ENCODE results near the gene LPP. TPM values are rescaled to one million over a fixed set of nuclear protein-coding genes. Genes with fewer than 3 reads are reported as not detected.
A peak's percentile ranks its signal among the peaks of the same experiment; 100 is the strongest.

The LPP gene
- total and polyA plus RNA-seq, 5 donors from 2014 or later = 14.5 to 102 (median 21.7) TPM

DNA sequence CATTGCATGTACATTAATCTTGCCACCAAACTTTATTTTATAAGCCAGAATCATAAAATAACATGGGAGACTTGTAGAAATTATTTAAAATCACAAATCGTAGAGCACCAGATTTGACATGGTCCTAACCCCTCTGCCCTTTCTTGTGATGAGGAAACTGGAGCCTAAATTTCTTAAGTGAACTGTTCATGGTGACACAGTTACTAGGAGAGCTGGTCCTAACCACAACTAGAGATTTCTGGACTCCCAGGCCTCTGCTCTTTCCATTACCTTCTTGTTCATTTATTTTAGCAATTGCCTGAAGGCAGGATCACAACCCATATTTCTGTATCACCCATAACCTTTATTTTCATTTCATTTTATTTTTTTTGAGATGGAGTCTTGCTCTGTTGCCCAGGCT, 352.5 kb downstream of the LPP start:
- no peaks in the 10 kb centered on the region for H3K27me3 ChIP-seq (ENCODE audit: control insufficient read depth, insufficient read depth, low read length)
- H3K36me3 ChIP-seq (ENCODE audit: control insufficient read depth, insufficient read depth, low read length) = no peaks in the 10 kb centered on the region
- no peak overlapping the region for H3K4me3 ChIP-seq (ENCODE audit: low read depth, low read length)
- Mint-ChIP-seq H3K4me1 (peaks cover 7 to 33% (median 16%) of the 10 kb centered on the region in 4 donors), H3K27ac (no peak overlapping the region), H3K4me3 (no peak overlapping the region), H3K36me3 (peaks cover 36% of the 10 kb centered on the region), H3K27me3 (no peaks in the 10 kb centered on the region), H3K9me3 (peaks cover 0 to 25% (median 13%) of the 10 kb centered on the region in 7 donors)
- no peak overlapping the region for H3K27ac ChIP-seq (ENCODE audit: insufficient read depth, low read length, poor library complexity, severe bottlenecking)
- H3K4me1 ChIP-seq (ENCODE audit: control insufficient read depth, insufficient read depth, low read length, poor library complexity, severe bottlenecking) = no peaks in the 10 kb centered on the region
- peaks cover 11 to 18% of the 10 kb centered on the region in 2 experiments for H3K9me3 ChIP-seq (ENCODE audit: control insufficient read depth in 2 of 2, low read length in 2 of 2)
- ATAC-seq (ENCODE audit: low read depth in 2 of 2) (no peak), DNase-seq (no peak)

DNA sequence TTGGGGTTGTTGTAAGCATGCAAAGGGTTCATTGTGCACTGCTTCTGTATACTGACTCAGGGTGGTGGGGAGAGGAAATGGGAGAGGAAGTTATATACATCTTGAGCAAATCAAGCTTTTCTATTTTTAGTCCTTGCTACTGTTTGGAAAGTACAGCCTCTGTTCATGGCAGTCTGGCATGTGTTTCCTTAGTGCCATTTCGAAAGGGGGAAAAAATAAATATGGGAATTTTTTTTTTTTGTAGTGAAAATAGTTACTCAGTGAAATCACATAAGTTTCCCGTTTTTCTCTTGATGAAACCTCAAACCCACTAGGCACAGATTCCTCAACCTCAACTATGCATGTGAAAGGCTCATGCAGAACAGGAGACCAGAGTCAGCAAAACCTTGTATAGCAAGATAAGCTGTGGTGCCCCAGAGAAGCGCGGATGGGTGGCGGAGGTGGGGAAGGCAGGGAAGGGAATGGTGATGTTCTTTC, 353.3 kb downstream of the LPP start:
- no peaks in the 10 kb centered on the region for H3K27me3 Mint-ChIP-seq
- Histone ChIP-seq H3K4me1 (ENCODE audit: control insufficient read depth, insufficient read depth, low read length, poor library complexity, severe bottlenecking) (no peaks in the 10 kb centered on the region), H3K27me3 (ENCODE audit: control insufficient read depth, insufficient read depth, low read length) (no peaks in the 10 kb centered on the region), H3K9me3 (ENCODE audit: control insufficient read depth in 2 of 2, low read length in 2 of 2) (peaks cover 11 to 15% of the 10 kb centered on the region in 2 experiments), H3K4me3 (ENCODE audit: low read depth, low read length) (no peak overlapping the region), H3K27ac (ENCODE audit: insufficient read depth, low read length, poor library complexity, severe bottlenecking) (no peak overlapping the region), H3K36me3 (ENCODE audit: control insufficient read depth, insufficient read depth, low read length) (no peaks in the 10 kb centered on the region)
- H3K4me1 Mint-ChIP-seq = peaks cover 7 to 34% (median 18%) of the 10 kb centered on the region in 4 donors
- H3K9me3 Mint-ChIP-seq = peaks cover 0 to 21% (median 10%) of the 10 kb centered on the region in 7 donors
- no peak overlapping the region for H3K27ac Mint-ChIP-seq
- peak in 1 of 2 donors; percentile 37 for ATAC-seq (ENCODE audit: low read depth in 2 of 2)
- peaks cover 37% of the 10 kb centered on the region for H3K36me3 Mint-ChIP-seq
- DNase-seq = peak in 1 of 3 donors; percentile 8
- H3K4me3 Mint-ChIP-seq = no peak overlapping the region

DNA sequence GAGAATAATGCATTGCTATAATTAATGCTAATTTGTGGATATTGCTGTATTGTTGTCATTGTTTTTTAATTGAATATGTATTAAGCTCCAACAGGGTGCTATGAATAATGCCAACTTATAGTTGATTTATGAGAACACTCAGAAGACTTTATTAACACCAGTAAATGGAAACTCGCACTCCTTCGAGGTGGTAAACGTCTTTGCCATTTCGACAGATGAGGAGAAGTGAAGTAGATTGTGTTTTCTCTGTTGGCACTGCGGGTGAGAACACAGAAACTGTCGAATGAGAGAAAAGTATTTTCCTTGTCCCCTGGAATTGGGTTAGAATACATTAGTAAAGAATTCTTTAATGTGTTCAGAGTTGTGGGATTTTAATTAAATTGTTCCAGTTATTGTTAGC, 354.5 kb downstream of the LPP start:
- Histone ChIP-seq H3K27ac (ENCODE audit: insufficient read depth, low read length, poor library complexity, severe bottlenecking) (no peak overlapping the region), H3K27me3 (ENCODE audit: control insufficient read depth, insufficient read depth, low read length) (no peaks in the 10 kb centered on the region), H3K9me3 (ENCODE audit: control insufficient read depth in 2 of 2, low read length in 2 of 2) (peaks cover 9 to 10% of the 10 kb centered on the region in 2 experiments), H3K36me3 (ENCODE audit: control insufficient read depth, insufficient read depth, low read length) (no peaks in the 10 kb centered on the region), H3K4me1 (ENCODE audit: control insufficient read depth, insufficient read depth, low read length, poor library complexity, severe bottlenecking) (no peaks in the 10 kb centered on the region), H3K4me3 (ENCODE audit: low read depth, low read length) (no peak overlapping the region)
- Mint-ChIP-seq H3K27me3 (no peaks in the 10 kb centered on the region), H3K9me3 (peaks cover 0 to 19% (median 9%) of the 10 kb centered on the region in 7 donors), H3K4me3 (no peak overlapping the region), H3K36me3 (peaks cover 33% of the 10 kb centered on the region), H3K27ac (no peak overlapping the region), H3K4me1 (peaks cover 7 to 32% (median 19%) of the 10 kb centered on the region in 4 donors)
- DNase-seq (no peak), ATAC-seq (ENCODE audit: low read depth in 2 of 2) (no peak)

DNA sequence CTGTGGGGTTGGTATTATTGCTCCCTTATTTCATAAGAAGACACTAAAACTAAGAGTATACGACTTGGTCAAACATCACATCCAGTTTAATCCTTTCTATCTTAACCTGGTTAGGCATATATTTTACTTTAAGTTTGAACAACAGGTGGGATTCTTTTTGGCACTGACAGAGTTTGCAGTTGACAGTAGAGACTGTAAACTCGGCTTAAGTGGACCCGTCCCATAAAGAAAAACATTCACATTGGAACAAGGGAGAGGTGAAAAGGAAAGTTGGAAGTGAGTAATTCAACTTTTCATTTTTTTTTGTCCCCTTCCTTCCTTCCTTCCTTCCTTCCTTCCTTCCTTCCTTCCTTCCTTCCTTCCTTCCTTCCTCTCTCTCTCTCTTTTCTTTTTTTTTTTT, 355.4 kb downstream of the LPP start:
- no peak overlapping the region for H3K27ac ChIP-seq (ENCODE audit: insufficient read depth, low read length, poor library complexity, severe bottlenecking)
- H3K36me3 Mint-ChIP-seq = peaks cover 25% of the 10 kb centered on the region
- H3K4me3 ChIP-seq (ENCODE audit: low read depth, low read length) = no peak overlapping the region
- no peaks in the 10 kb centered on the region for H3K27me3 ChIP-seq (ENCODE audit: control insufficient read depth, insufficient read depth, low read length)
- H3K4me1 ChIP-seq (ENCODE audit: control insufficient read depth, insufficient read depth, low read length, poor library complexity, severe bottlenecking) = no peaks in the 10 kb centered on the region
- H3K4me3 Mint-ChIP-seq = no peak overlapping the region
- no peaks in the 10 kb centered on the region for H3K27me3 Mint-ChIP-seq
- peaks cover 7 to 26% (median 20%) of the 10 kb centered on the region in 4 donors for H3K4me1 Mint-ChIP-seq
- peaks cover 0 to 10% (median 3%) of the 10 kb centered on the region in 7 donors for H3K9me3 Mint-ChIP-seq
- DNase-seq (no peak), ATAC-seq (ENCODE audit: low read depth in 2 of 2) (no peak)
- H3K27ac Mint-ChIP-seq = no peak overlapping the region
- no peaks in the 10 kb centered on the region for H3K36me3 ChIP-seq (ENCODE audit: control insufficient read depth, insufficient read depth, low read length)
- H3K9me3 ChIP-seq (ENCODE audit: control insufficient read depth in 2 of 2, low read length in 2 of 2) = peaks cover under 1 to 2% of the 10 kb centered on the region in 2 experiments

DNA sequence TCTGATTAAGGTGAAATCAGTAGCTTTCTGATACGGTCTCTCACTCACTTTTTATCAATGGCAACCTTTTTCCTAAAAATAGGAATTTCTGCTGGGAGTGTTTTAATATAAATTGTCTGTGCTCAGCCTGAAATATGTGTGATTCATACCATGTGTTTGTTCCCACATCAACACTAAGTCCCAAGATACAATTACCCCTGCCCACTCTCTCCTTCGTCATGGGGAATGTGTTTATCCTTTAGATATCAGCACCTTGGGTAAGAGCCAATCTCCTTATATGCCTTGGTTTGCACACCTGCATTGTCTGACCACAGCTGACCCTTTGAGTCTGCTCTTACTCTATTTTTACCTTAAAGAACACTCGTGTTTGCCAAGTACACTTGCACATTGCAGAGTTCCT, 356.4 kb downstream of the LPP start:
- H3K36me3 ChIP-seq (ENCODE audit: control insufficient read depth, insufficient read depth, low read length) = no peaks in the 10 kb centered on the region
- Mint-ChIP-seq H3K4me1 (peaks cover 7 to 24% (median 19%) of the 10 kb centered on the region in 4 donors), H3K4me3 (no peak overlapping the region), H3K27ac (no peak overlapping the region), H3K9me3 (peaks cover 0 to 6% (median under 1%) of the 10 kb centered on the region in 7 donors), H3K36me3 (peaks cover 21% of the 10 kb centered on the region), H3K27me3 (no peaks in the 10 kb centered on the region)
- no peak overlapping the region for H3K27ac ChIP-seq (ENCODE audit: insufficient read depth, low read length, poor library complexity, severe bottlenecking)
- no peak for ATAC-seq (ENCODE audit: low read depth in 2 of 2)
- H3K4me1 ChIP-seq (ENCODE audit: control insufficient read depth, insufficient read depth, low read length, poor library complexity, severe bottlenecking) = no peaks in the 10 kb centered on the region
- H3K4me3 ChIP-seq (ENCODE audit: low read depth, low read length) = no peak overlapping the region
- H3K9me3 ChIP-seq (ENCODE audit: control insufficient read depth in 2 of 2, low read length in 2 of 2) = no peaks in the 10 kb centered on the region
- no peak for DNase-seq
- H3K27me3 ChIP-seq (ENCODE audit: control insufficient read depth, insufficient read depth, low read length) = no peaks in the 10 kb centered on the region

DNA sequence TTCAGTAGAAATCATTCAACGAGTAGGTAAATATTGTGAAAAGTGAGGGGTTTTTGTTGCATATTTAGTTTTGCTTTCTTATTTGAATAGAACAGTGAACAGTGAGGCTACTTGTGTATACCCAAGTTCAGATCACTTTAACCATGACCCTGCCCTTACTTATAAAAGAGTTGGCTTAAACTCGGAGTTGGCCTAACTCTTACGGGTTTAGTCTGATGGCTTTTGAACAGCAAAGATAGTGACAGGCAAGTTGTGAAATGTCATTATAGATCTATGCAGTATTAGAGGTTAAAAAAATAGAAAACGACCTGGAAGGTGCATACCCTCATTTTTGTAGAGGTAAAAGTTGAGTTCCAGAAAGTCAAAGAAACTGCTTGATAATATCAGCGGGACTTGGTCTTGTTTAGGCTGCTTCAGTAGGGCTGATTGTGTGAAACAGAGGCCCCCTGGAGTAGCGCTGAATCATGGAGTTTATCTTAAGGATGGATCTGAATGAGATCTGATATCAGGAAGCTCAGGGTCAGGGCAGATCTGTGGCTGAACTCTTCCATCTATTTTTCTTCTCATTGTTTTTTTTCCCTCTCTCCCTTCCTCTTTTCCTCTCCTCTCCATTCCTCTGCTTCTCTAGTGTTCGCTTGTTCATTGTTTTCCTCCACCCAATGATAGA, 359.8 kb downstream of the LPP start:
- DNase-seq = no peak
- Histone ChIP-seq H3K9me3 (ENCODE audit: control insufficient read depth in 2 of 2, low read length in 2 of 2) (no peaks in the 10 kb centered on the region), H3K27ac (ENCODE audit: insufficient read depth, low read length, poor library complexity, severe bottlenecking) (no peak overlapping the region), H3K36me3 (ENCODE audit: control insufficient read depth, insufficient read depth, low read length) (no peaks in the 10 kb centered on the region), H3K4me3 (ENCODE audit: low read depth, low read length) (no peak overlapping the region), H3K4me1 (ENCODE audit: control insufficient read depth, insufficient read depth, low read length, poor library complexity, severe bottlenecking) (no peaks in the 10 kb centered on the region), H3K27me3 (ENCODE audit: control insufficient read depth, insufficient read depth, low read length) (no peaks in the 10 kb centered on the region)
- Mint-ChIP-seq H3K36me3 (peaks cover 17% of the 10 kb centered on the region), H3K9me3 (no peaks in the 10 kb centered on the region), H3K4me3 (no peak overlapping the region), H3K4me1 (peaks cover 4 to 13% (median 8%) of the 10 kb centered on the region in 4 donors), H3K27ac (no peak overlapping the region), H3K27me3 (no peaks in the 10 kb centered on the region)
- ATAC-seq (ENCODE audit: low read depth in 2 of 2) = no peak

DNA sequence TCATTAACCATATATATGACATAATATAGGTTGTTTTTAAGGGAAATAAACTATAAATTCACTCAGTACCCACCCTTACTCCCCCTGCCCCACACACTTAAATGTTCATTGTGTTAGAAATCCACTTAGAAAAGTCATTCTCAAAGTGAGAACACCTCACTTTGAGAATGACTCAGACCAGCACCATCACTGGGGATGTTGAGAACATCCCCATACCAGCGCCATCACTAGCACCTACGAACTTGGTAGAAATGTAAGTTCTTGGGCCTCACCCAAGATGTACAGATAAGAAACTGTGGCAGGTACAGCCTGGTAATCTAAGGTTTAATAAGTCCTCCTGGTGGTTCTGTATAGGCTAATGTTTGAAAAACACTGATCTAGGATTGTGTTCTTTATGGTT, 362.6 kb downstream of the LPP start:
- Histone ChIP-seq H3K9me3 (ENCODE audit: control insufficient read depth in 2 of 2, low read length in 2 of 2) (no peaks in the 10 kb centered on the region), H3K27me3 (ENCODE audit: control insufficient read depth, insufficient read depth, low read length) (no peaks in the 10 kb centered on the region), H3K27ac (ENCODE audit: insufficient read depth, low read length, poor library complexity, severe bottlenecking) (no peak overlapping the region), H3K36me3 (ENCODE audit: control insufficient read depth, insufficient read depth, low read length) (no peaks in the 10 kb centered on the region), H3K4me1 (ENCODE audit: control insufficient read depth, insufficient read depth, low read length, poor library complexity, severe bottlenecking) (no peaks in the 10 kb centered on the region), H3K4me3 (ENCODE audit: low read depth, low read length) (no peak overlapping the region)
- H3K27me3 Mint-ChIP-seq = no peaks in the 10 kb centered on the region
- no peak overlapping the region for H3K4me3 Mint-ChIP-seq
- peak in 1 of 3 donors; percentile 36 for DNase-seq
- peak overlapping the region in 1 of 3 donors; percentile 68 for H3K27ac Mint-ChIP-seq
- H3K4me1 Mint-ChIP-seq = peaks cover 4 to 18% (median 5%) of the 10 kb centered on the region in 4 donors
- H3K36me3 Mint-ChIP-seq = peaks cover 9% of the 10 kb centered on the region
- H3K9me3 Mint-ChIP-seq = no peaks in the 10 kb centered on the region
- no peak for ATAC-seq (ENCODE audit: low read depth in 2 of 2)

DNA sequence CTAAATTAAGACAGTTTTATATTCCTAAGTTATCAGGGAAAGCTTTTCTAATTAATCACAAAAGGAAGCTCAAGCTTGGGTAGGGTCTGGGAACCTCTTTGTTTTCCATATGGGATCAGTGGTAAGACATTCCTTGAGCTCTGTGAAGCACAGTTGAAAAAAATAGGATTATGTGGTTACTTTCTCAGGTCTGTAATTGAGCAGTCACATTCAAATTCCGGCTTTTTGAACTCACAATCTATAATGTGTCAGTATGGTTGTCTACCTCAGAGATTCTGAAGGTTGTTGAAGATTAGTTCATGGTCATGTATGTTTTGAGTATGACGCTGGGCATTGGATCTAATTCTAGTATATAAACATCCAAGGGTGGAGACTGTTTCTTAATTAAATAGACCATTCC, 364.5 kb downstream of the LPP start:
- H3K27me3 ChIP-seq (ENCODE audit: control insufficient read depth, insufficient read depth, low read length) = no peaks in the 10 kb centered on the region
- ATAC-seq (ENCODE audit: low read depth in 2 of 2) (no peak), DNase-seq (no peak)
- H3K4me1 ChIP-seq (ENCODE audit: control insufficient read depth, insufficient read depth, low read length, poor library complexity, severe bottlenecking) = no peaks in the 10 kb centered on the region
- no peaks in the 10 kb centered on the region for H3K36me3 ChIP-seq (ENCODE audit: control insufficient read depth, insufficient read depth, low read length)
- Mint-ChIP-seq H3K27ac (no peak overlapping the region), H3K4me1 (peaks cover 0 to 12% (median 4%) of the 10 kb centered on the region in 4 donors), H3K27me3 (no peaks in the 10 kb centered on the region), H3K36me3 (peaks cover 3% of the 10 kb centered on the region), H3K9me3 (no peaks in the 10 kb centered on the region), H3K4me3 (no peak overlapping the region)
- no peak overlapping the region for H3K27ac ChIP-seq (ENCODE audit: insufficient read depth, low read length, poor library complexity, severe bottlenecking)
- no peaks in the 10 kb centered on the region for H3K9me3 ChIP-seq (ENCODE audit: control insufficient read depth in 2 of 2, low read length in 2 of 2)
- no peak overlapping the region for H3K4me3 ChIP-seq (ENCODE audit: low read depth, low read length)

Measured in CD4-positive, CD25-positive, alpha-beta regulatory T cell (primary cell).